Stimulated activated CD4-positive, alpha-beta T cell treated with anti-CD3 and anti-CD28 coated beads, Interleukin-2, amount 100 ng/mL, for 24 hours (primary cell): ENCODE results near the gene SERPINB8.
A peak's percentile ranks its signal among the peaks of the same experiment; 100 is the strongest.

Experiments
- DNase-seq, 2 donors: peaks; one replicate each; pipeline ENCODE4 v3.0.0-alpha.2; 2020

The SERPINB8 gene

DNA sequence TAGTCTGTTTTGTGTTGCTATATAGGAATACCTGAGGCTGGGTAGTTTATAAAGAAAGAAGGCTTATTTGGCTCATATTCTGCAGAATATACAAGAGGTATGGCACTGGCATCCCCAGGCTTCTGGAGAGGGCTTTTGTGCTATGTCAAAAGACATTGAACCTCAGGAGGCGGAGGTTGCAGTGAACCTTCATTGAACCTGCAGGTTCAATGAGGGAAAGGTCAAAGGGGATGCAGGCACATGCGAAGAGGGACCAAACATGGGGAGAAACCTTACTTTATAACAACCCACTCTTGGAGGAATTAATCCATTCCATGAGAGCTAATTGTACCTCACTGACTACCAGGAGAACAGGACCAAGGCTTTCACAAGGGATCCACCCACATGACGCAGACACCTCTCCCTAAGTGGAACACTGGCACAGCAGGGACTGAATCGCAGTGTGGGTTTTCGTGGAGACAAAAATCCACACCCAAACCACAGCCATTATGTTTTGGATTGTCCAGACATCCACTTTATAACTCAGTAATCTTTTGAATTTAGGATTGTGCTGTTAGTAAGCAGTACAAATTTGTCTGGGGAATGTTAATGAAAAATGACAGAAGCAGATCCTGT lies 4.1 kb upstream of the SERPINB8 start:
- no peak for DNase-seq

DNA sequence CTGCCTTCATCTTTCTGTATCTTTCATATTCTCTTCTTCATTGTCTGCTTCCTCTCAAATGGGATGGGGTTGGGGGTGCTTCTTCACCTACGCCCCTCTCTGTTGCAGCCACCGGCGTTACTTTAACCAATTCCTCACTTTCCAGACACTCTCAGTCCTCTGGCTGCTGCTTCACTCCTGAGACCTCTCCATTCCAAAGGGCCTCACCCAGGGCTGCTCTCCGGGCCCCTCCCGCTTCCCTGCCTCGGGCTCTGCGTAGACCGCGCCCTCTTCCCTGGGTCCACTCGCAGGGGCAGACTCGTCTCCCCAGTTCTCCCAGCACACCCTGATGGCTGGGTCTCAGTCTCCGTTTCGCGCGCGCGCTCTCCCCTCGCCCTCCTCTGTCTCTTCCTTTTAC lies 926 bp downstream of the SERPINB8 start:
- DNase-seq = no peak

DNA sequence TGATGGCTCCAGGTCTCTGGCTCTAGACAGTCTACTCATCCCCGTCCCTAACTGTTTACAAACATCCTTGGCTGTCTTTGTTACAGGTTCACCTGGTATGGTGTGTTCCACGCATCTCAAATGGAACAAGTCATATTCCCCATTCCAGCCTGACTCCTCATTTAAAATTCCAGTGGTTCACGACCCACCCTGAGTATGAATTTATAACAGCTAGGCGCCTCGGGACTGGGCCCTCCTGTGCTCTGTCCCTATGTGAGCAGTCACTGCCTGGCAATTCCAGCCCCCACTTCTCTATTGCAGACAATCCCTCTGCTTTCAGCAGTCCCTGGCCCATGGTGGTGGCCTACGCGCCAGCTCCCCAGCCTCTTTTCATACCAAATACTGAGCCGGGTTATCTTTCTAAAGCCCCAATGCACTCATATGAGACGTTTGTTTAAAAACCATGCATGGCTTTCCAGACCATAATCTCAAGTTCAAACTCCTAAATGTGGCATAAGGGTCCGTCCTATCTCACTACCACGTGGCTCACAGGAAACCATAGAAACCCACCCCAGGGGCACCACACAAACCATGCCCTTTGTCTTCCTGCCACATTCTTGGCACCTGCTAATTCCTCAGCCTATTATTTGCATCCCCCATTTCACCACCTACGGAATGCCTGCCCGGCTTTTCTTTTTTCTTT lies 1.6 kb downstream of the SERPINB8 start:
- no peak for DNase-seq

DNA sequence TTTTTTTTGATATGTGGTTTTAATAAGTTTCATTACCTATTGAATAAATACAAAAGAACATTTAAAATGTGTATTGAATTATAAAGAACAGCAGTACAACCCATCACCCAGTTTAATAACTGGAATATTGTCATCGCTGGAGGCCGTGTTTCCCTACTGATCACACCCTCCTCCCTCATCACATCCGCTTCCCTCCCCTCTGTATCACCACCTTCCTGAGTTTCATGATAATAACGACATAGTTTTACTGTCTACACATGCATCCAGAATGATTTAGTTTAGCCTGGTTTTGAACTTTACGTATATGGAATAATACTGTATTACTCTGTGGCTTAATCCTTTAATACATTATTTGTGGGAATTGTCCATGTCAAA lies 2.1 kb downstream of the SERPINB8 start:
- DNase-seq = no peak

DNA sequence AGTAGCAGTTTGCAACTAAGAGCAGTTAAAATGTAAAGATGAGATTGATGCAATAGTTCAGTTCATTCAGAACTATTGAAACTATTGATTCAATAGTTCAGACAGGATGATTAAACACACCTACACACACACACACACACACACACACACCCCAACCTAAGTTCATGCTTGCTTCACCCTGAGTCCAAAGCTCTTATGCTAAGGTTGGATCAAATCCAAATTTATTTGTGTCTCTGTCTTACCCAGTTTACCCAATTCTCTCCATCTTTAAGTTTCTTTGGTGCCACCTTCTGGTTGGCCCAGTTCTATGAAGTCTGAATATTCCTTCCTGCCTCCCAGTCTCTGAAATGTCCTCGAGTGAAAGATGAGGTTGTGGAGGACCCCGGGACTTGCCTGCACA lies 5.1 kb downstream of the SERPINB8 start:
- peak in 1 of 2 donors; percentile 23 for DNase-seq

DNA sequence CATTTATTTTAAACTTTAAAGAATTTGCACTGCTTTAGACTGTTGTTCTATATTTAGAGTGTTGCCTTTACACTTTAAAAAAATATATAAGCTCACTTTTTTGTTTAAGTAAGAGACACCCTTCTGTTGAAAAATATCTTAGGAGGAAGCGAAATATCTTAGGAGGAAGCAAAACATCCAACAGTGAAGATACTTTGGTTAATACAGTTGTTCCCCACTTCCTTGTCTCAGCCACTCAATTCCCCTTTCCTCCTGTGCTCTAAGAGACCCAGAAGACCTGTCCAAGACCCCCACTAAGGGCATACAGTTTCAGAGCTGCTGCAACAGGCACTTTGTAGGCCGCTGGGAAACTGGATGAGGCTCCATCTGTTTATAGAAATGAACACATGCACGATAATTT lies 5.7 kb downstream of the SERPINB8 start:
- DNase-seq = no peak

DNA sequence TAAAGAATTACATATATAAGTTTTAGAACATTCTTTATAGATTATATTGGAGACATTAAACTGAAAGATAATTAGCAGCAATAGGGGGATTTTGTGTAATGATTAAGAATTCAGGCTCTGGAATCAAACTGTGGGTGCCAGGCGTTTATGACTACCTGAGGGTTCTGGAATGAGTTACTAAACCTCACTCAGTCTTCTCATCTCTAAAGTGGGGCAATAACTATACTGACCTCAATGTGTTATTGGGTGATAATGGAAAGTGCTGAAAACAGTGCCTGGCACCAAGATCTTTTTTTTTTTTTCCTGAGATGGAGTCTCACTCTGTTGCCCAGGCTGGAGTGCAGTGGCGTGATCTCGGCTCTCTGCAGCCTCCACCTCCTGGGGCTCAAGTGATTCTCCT lies 7.2 kb downstream of the SERPINB8 start:
- no peak for DNase-seq

DNA sequence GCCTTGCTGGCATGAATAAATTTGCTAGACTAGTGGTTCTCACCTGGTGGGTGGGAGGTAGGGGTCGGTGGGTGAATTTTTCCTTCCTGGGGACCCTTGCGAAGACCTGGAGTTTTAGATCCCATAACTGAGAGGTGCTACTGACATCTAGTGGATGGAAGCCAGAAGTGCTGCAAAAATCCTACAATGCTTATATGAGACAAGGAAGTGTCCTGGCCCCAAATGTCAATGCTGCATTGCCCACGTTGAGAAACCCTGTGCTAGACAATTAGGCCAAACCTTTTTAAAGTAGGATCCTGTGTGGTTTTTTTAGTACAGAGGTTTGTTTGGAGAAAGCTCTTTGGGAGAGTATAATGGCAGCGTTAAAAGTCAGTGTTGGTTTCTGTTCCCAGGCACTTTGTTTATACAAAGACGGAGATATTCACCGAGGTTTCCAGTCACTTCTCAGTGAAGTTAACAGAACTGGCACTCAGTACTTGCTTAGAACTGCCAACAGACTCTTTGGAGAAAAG lies 9.6 kb downstream of the SERPINB8 start:
- peak; percentile 15 to 40 for DNase-seq

DNA sequence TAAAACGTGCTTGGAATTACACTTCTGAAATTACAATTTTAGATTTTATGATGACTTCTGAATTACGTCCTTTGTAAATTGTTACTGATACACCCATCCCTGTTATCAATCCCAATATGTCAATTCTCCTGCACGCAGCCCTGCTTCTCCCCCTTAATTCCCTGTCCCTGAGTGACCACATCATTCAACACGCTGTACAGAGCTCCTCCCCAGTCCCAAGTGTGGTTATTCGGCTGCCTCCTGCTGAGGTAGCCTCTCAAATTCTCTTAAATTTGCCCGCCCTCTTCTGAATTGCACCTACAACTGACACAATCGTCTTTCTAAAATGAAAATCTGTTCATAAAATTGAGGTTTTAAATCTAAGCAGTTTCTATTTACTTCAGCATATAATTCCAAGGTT lies 10.1 kb downstream of the SERPINB8 start:
- no peak for DNase-seq

DNA sequence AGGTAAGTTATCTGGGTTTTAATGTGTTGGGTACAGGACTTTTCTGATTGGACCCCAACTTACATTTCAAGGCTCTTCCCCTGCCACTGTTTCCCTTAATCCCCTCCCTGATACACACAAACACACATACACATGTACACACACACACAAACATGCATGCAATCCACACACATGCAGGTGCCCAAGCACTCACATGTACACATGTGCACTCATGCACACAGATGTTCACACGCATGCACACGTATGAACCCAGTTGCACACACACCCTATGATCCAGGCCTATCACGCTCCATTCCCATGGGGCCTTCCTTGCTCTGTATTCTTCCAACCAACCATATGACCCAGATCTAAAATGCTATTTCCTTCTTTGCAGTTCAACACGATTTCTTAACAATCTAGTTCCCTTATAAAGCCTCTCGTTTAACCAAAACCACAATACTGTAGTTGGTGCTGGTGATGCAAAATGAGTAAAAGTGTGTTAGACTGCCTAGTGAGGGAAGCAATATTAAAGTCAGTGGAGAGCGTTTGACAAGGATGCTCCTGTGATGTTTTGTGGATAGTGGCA lies 11.1 kb downstream of the SERPINB8 start:
- no peak for DNase-seq

DNA sequence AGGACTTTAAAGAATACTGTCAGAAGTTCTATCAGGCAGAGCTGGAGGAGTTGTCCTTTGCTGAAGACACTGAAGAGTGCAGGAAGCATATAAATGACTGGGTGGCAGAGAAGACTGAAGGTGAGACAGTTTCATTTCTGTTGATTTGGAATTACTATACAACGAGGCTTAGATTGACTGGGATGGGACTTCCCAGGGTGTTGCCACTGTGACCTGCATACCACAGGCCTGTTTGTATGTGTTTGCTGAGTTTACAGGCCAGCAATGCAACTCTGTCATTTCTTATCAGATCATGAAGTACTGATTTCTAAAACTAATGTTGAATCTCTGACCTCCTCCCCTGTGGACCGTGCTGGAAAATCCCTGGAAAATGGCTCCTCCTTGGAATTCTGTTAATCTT lies 11.8 kb downstream of the SERPINB8 start:
- DNase-seq = no peak

DNA sequence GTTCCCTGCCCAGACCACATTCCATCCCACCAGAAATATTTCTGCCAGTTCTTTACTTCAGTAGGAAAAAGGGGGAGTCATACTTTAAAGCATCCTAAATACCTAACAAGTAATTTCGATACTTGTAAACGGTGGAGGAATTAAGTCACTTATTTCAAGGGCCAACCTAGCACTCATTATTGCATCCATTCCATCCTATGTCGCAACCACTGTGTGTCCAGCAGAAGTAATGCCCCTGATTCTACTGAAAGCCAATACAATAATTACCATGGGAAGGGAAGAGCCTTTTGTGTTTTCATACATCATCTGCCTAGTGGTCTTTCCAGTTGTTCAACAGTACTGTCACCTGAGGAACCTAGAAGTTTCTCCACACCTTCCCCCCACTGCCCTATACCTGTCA lies 12.5 kb downstream of the SERPINB8 start:
- DNase-seq = no peak

DNA sequence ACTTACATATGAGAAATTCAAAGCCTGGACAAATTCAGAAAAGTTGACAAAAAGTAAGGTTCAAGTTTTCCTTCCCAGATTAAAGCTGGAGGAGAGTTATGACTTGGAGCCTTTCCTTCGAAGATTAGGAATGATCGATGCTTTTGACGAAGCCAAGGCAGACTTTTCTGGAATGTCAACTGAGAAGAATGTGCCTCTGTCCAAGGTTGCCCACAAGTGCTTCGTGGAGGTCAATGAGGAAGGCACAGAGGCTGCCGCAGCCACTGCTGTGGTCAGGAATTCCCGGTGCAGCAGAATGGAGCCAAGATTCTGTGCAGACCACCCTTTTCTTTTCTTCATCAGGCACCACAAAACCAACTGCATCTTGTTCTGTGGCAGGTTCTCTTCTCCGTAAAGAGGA lies 17.0 kb downstream of the SERPINB8 start:
- no peak for DNase-seq

DNA sequence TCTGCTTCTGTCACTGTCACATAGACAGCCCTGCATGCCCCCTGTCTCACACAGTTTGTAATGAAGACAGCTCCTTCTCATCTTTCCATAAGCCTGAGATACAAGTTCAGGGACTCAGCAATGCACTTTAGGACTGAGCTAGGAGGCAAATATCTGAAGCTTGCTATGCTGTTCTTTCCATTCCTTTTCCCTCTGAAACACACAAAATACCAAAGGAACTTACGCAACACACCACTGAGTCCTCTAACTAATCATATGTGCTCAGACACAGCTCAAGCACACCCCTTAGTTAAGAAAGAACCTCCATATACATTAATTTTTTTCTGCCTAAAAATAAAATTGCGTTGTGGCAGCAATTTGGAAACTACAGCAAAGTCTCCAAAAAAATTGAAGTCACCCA lies 17.9 kb downstream of the SERPINB8 start:
- no peak for DNase-seq

DNA sequence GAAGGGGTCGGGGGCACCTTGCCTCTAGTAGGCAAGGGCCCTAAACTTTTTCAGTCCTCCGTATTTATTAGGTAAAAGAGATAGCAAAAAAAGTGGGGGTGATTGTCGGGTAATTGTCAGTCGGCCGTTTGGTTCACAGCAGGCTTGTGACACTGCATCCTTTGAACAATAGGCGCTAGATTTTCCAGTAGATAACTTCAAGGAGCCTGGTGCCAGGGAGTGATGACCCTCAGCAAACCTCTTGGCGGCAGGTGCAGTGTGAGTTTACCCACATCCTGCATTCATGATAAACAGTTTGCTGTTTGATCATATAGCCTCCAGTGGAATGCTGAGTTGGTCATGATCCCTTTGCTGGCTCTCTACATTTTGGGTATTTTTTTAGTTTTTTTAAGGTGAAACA lies 22.9 kb downstream of the SERPINB8 start:
- no peak for DNase-seq

DNA sequence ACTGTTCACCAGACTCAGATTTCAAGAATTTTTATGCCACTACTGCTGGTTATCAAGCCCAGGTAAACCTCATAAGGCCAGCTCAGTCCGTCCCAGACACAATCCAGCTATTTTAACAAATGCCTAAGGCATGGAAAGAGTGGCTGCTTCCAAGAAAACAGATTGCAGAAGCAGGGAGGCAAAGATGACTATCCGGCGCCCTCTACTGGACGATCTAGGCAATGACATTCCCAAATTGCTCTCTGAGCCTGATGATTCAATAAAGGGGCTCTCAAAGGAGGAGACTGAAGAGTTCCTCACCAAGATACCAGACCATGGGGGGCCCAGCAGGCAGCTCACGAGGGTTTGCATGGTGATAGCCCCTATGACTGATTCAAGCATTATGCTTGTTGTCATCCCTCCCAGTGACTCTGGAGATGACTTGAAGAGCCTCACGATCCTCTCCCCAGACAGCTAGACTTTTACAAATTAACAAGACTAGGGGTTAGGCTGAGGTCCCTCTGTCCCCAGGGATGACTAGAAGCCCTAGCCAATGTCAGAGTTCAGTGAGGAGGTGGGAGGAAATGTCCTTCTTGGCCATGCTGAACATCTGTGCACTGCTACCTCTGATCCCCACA lies 25.0 kb downstream of the SERPINB8 start:
- peak; percentile 42 to 56 for DNase-seq

DNA sequence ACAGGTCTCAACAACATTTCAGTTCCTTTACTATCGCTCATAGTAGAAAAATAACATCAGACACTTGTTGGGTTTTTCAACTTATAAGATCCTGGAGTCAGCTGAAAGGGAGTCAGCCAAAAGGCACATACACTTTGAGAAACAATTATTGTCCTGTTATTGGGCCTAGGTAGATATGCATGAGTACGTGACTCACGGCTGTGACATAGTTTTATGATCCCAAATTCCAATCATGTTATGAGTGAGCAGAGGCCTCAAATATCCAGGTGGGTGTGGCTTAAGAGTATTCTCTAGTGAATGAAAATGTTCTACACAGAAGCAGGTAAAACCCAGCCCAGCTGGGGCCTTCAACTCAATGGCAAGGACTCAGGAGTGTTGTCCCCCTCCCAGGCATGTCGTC lies 27.2 kb downstream of the SERPINB8 start:
- no peak for DNase-seq

DNA sequence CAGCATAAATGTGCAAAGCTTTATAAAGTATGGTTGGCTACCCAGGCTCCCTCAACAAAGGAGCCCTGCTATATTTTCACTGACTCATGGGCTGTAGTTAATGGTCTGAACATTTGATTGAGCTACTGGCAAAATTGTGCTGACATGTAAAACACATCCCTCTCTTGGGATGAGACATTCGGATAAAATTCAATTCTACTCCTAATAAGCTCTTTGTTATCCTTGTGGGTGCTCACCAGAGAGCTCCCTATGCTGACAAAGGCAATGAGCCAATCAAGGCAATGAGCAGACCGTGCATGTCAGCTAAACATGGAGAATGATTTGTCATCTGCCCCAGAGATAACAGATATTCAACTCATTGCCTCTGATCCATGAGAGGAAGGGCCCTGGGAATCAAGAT lies 27.7 kb downstream of the SERPINB8 start:
- DNase-seq = no peak

DNA sequence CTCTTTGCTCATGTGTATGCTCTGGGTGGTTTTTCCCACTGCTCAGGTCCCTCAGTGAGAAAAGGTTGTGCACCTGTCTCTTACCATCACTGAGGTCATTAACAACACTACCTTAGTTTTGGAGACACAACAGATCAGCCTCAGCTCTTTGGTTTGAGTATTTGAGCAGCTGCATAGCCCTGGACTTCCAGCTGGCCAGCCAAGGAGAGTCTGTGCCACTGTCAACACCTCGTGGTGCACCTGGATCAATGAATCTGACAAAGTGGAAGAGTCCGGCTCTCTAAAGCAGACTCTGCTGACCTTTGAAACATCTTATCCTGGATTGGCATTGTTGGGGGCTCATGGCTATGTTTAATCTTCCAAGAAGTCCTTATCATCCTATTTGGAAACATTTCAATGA lies 30.0 kb downstream of the SERPINB8 start:
- DNase-seq = no peak

DNA sequence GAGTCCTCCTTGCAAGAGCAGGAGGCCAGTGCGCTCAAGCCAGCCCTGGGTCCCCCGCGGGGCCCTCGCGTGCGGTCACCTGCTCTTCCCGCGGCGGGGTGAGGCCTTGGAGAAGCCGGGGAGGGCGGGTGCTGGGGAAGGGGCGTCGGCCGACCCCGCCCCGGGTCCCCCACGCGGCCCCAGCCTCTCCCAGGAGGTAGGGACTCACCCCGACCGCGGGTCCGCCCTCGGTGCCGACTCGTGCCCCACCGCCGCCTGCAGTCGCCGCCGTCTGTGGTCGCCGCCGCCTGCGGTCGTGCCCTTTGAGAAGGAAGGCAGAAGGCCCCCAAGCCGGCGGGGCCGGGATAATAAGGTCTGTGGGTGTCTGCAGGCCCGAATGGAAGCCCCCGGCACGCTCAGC lies 32.7 kb downstream of the SERPINB8 start:
- DNase-seq = no peak

DNA sequence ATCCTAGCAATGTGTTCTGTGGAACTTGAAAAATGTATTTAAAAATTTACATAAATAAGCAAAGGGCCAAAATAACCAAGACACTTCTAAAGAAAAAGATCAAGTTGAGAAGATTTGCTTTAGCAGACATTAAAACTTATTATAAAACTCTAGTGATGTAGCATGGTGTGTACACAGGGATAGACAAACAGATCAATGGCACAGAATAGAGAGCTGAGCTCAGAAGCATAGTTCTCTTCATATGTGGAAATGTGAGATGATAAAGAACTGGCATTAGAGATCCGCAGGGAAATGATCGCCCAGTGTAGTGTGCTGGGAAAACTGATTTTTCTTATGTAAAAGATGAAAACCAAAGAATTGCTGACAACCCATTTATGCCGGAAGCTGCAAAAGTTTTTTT lies 39.4 kb downstream of the SERPINB8 start:
- DNase-seq = no peak

DNA sequence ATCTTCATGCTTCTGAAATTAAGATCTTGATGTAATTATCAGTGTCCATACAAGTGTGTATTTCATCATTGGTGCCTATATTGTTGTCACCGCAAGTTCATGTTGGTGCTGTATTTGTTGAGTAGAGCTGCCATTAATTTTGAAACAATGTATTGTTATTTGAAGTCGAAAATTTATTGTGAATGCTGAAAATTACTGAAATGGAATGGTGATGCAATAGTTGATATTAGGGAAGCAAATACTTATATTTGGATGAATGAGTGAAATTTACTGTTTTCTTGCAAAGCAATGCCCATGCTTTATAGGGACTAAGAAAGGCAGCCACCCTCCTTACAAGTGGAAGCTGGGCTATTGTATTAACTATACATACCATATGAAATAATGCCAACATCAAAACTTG lies 41.6 kb downstream of the SERPINB8 start:
- no peak for DNase-seq

DNA sequence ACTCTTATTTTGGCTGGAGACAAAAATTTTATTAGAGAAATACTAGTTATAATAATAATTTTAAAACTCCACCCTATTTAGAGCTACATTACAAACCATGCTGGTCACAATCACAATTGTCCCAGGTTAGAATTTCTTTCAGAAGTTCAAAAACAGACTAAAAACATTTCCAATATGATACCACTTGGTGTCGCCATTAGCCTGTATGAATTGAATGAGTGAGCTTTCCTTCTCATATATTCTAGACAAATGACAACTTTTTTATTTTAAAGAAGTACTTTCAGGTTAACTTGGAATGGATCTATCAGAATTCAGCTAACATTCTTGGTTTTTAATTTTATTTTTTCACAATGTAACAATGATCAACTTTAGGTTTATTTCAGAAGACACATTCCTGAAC lies 48.0 kb downstream of the SERPINB8 start:
- no peak for DNase-seq
